Activated CD4-positive, alpha-beta T cell treated with anti-CD3 and anti-CD28 coated beads for 1 hour (primary cell): Measurements from ENCODE around the gene POU2F3.

Experiments
- DNase-seq: peaks from one replicate; pipeline ENCODE4 v3.0.0-alpha.2; 2020

Gene POU2F3

DNA sequence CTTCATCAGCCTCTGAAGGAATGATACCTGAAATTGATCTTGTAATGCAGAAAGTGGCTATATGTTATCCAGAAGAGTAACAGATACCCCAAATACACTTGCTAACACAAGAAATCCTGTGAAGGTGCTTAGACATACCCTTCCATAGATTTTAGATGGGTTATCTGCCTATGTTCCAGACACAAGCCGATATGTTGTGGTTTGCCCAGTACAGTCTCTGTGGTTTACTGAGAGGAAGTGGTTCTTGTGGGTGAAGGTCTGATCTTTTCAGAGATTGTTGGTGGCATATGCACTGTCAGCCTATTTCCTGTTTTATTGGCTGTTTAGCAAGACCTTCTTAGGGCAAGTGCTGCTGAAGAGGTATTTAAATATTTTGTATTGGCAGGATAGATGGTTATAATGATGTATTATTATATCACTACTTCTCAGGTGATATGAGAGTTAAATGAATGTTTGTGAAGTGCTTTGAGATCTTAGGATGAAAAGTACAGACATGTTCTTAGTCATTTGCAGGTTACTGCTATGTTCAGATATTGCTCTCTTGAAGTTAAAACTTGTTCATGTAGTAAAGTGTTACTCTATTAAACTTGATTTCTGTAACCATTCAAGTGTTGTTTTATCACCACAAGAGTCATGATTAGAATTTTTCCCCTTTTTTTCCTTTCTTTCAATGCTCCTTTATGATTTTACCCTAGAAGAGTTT lies 104.5 kb downstream of the POU2F3 start:
- no peak for DNase-seq

DNA sequence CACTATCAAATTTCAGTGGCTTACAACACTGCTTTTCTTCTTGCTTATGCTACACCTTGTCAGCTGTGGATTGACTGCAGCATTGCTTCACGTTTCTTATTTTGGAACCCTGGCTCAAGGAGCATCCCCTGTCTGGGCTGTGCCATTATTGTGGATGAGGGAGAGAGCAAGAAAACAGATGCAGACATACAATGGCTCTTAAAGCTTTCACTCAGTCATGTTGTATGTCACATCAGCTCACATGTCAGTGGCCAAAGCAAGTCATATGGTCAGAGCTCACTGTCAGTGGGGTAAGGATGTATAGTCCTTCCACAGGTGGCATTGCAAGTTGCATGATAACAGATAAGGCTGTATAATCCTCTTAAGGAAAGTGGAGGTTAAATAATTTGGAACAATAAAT lies 106.3 kb downstream of the POU2F3 start:
- no peak for DNase-seq

DNA sequence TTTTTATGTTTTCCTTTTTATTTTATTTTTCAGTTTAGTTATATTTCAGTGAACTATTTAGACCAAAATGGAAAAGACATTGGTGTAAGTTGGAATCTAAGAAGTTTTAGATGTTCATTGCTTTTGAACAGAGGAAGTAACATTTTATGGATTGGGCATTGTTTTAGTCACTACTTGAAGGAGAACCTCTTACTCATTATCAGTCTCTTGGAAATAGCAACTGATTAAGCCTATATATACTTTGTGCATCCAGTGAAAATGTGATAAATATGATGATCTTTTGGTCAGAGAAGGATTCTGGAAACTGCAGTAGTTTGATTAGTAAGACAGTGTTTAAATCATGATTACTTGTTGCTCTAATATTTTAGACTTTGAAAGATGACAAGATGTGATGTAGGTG lies 110.7 kb downstream of the POU2F3 start:
- DNase-seq: no peak

DNA sequence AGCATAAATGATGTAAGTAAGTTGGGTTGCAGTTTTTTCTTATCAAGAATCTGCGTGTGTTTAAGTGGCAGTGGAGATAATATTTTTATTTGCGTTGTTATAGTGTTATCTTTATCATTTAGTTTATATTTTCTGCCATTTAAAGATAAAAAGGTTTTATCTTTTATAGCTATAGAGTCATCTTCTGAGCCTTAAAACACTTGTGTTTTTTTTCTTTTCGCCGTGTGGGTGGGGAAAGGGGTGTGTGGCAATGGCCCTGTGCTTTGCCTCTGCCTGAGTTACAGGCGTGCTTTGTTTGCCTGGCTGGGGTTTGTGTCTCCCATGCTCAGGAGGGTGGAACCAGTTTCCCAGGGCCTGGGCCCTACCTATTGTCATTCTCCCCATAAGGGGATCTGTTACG lies 112.5 kb downstream of the POU2F3 start:
- no peak for DNase-seq

GRCh38 chr11:120354068-120354467 lies 114.1 kb downstream of the POU2F3 start:
- DNase-seq: no peak

- no peak for DNase-seq
Observed at GRCh38 chr11:120354779-120355178, 114.8 kb downstream of the POU2F3 start.

- DNase-seq: no peak
Observed at GRCh38 chr11:120357620-120358019, 117.7 kb downstream of the POU2F3 start.

- no peak for DNase-seq
Observed at GRCh38 chr11:120358729-120359128, 118.8 kb downstream of the POU2F3 start.

- DNase-seq: no peak
Observed at GRCh38 chr11:120363436-120363835, 123.5 kb downstream of the POU2F3 start.

- DNase-seq: no peak
Observed at GRCh38 chr11:120365512-120365911, 125.6 kb downstream of the POU2F3 start.
